HG03571 (cell line): Measurements from ENCODE around the gene DNASE1L2.
"Not testable (repeated sequence)": the region's sequence is repeated elsewhere in the genome, so short reads cannot be mapped to it uniquely, and the experiment has no call there.

ENCODE experiments used
- ATAC-seq: cut with Tn5 transposase; IDR thresholded peaks from one replicate; pipeline ENCODE4 v1.9.1; 2021; ENCODE audit not compliant: unreplicated experiment

The DNASE1L2 gene

DNA sequence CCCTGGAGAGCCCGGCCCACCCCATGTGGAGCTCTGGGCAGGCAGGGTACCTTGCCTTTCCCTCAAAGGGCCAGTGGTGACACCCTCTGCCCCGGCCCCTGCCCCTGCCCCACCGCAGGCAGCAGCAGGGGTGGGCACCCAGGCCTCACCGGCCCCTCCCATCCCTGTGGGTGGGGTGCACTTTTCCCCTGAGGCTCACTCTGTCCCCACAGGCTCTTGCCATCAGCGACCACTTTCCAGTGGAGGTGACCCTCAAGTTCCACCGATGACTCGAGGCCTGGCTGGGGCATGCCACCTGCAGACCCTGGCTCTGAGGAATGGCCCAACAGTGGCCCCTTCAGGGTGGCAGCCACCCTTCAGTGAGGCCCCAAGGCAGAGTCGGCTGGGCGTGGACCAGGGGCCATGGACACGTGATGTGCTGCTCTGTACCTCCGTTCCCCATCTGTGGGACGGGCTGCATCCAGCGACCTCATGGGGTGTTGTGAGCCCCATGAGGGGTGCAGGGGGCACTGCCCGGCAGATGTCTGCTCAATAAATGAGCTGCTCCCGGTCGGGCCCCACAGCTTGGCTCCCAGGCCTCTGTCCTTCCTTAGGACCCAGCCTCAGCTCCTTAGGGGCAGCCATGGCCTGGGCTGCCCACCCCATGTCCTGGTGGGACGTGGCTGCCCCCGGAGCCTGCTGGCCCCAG lies 2.0 kb downstream of the DNASE1L2 start:
- ATAC-seq: no peak

DNA sequence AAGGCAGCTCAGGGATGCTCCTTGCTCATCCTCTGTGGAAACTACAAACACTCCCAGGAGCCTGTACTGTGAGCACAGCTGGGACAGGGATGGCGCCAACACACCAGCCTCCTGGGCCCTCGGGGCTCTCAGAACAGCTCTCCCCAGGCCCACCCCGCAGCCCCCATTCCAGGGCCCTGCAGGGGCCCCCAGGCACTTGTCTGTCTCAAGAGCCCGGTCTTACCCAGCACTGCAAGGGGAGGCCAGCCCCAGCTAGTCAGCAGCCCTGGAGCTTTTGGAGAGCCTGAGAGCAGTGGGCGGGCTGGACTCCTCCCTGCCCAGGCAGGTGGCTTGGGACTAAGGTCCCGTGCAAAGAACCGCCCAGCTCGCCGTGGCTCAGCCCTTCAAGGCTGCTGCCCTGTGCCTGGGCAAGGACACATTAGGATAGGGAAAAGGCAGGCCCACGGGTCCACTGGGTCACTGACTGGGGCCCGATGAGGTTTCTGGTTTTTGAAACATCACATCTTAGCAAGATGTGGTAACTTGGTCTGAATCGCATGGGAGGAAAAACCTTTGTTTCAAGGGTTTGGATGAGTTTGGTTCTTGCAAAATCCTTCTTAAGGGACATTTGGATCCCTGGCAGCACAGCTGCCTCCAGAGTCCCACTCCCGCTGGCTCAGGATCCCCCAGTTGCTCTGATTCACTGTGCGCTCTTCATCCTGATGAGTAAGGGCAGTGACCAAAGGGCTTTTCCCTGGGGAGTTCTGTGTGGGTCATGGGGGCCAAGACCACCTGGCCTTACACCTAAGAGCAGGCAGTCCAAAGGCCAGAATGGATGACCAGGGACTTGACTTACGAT lies 2.8 kb downstream of the DNASE1L2 start:
- no peak for ATAC-seq

DNA sequence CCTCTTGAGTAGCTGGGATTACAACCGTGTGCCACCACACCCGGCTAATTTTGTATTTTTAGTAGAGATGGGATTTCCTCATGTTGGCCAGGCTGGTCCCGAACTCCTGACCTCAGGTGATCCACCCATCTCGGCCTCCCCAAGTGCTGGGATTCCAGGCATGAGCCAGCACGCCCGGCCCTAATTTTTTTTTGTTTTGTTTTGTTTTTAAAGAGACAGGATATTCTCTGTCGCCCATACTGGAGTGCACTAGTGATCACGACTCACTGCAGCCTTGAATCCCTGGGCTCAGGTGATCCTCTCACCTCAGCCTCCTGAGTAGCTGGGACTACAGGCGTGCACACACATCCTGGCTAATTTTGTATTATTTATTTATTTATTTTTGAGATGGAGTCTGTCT lies 4.1 kb downstream of the DNASE1L2 start:
- ATAC-seq: not testable (repeated sequence)

DNA sequence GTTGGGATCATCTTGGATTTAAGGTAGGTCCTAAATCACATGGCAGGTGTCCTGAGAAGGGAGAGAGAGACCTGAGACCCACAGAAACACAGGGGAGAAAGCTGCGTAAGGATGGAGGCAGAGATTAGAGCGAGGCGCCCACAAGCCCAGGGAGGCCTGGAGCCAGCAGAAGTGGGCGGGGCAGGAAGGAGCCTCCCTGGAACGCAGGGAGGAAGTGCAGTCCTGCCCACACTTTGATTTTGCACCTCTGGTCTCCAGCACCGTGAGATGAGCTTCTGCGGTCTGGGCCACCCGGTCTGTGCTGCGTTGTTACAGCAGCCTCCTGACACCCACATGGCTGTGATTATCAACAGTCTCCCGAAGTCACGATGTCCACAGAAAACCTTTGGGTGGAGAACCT lies 6.4 kb downstream of the DNASE1L2 start:
- no peak for ATAC-seq

DNA sequence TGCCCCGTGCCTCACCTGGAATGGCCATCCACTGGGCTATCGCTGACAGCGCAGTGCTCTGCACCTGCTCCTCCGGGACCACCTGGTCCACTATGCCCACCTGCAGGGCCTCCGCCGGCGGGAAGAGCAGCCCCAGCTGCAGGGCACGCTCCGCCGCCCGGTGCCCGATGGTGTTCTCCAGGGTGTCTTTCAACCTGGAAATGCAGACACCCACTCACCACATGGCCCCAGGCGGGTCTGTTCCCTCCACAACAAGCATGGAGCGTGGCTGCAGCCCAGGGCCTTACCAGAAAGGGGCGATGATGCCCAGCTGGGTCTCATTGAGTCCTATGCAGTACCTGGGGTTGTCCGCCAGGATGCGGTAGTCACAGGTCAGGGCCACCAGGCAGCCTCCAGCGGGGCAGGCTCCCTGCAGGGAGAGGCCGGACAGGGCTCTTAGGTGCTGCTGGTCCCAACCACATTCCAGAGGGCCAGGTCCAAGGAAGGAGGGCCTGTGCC lies 6.8 kb downstream of the DNASE1L2 start:
- ATAC-seq: no peak

DNA sequence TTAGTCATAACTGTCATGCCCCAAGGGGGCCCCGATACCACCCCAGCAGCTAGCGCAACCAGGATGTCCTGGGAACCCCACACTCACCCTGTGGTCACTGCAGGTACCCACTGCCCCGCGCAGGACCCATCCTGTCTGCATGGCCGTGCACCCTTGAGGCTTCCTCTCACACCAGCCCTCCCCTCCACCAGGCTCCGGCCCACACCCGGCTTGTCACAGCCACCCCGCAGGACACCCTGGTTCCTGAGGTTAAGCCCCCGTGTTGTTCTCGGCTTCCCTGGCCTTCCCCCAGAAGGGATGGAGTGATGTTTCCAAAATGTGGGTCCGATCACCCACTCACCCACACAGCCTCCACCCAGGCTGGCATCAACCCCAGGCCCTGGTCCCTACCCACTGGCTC lies 7.5 kb downstream of the DNASE1L2 start:
- no peak for ATAC-seq

DNA sequence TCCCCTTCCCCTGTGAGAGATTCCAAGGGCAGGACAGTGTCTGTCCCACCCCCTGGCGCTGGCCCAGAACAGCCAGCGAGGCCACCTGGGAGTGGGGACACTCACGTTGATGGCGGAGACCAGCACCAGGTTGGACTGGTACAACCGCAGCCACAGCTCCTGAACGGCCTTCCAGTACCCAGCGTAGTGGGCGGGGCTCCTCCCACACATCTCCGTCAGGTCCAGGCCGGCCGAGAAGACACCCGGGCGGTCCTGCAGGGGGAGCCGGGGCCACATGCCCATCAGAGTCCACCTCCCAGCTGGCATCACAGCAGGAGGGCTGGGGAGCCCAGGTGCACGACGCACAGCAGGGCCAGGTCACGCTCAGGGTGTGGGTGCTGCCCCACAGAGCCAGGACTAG lies 8.1 kb downstream of the DNASE1L2 start:
- no peak for ATAC-seq

DNA sequence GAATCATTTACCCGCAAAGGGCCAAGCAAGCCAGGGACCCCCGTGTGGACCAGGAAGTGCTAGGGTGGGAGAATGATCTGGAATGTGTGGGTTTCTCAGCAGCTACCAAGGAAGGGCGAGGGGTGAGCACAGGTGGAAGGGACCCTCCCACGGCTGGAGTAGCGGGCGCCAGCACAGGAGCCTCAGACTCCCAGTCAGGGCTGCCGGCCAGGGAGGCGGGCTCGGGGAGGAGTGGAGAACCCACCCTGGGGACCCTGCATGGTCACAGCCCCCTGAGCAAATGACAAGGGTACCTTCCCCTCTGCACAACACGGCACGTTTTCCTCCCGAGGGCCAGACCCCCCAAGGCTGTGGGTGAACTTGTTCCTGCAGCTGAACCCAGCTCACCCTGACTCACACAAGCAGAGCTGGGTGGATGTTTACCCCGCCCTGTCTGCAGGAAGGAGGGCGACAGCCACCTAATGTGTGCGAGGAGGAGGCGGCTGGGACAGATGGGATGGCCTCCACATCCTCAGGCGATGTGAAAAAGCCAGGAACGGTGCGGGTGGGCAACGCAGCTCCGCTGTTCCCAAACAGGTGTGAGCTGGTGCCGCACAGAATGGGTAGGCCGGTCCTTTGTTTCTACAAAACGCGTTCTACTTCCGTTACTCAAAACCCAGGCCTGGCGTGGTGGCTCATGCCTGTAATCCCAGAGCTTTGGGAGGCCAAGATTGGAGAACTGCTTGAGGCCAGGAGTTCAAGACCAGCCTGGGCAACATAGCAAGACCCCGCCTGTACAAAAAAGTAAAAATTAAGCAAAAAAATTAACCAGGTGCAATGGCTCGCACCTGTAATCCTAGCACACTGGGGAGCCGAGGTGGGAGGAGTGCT lies 8.9 kb downstream of the DNASE1L2 start:
- ATAC-seq: no peak

DNA sequence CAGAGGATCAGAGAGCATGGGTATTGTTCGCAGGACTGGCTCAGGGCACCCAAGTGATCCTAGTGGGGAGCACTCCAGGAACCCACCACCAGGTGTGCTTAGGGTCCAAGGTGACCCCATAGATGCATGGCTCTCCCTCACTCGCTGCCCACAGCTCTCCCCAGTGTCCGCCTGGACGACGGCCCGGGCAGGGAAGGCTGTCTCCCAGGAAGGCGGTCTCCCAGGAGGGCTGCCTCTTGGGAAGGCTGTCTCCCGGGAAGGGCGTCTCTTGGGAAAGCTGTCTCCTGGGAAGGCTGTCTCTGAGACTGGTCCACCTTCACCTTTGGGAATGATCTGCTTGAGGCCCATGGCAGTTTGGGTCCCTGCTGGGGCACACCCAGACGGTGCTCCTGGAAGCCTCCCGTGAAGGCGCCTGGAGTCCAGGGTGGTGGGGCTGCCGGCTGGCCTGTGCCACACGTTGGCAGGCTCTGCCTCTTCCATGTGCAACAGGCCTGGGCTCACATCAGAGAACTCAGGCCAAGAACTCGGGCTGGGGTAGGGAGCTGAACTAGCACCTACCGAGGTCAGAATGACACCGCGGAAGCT lies 10.1 kb downstream of the DNASE1L2 start:
- ATAC-seq: no peak

DNA sequence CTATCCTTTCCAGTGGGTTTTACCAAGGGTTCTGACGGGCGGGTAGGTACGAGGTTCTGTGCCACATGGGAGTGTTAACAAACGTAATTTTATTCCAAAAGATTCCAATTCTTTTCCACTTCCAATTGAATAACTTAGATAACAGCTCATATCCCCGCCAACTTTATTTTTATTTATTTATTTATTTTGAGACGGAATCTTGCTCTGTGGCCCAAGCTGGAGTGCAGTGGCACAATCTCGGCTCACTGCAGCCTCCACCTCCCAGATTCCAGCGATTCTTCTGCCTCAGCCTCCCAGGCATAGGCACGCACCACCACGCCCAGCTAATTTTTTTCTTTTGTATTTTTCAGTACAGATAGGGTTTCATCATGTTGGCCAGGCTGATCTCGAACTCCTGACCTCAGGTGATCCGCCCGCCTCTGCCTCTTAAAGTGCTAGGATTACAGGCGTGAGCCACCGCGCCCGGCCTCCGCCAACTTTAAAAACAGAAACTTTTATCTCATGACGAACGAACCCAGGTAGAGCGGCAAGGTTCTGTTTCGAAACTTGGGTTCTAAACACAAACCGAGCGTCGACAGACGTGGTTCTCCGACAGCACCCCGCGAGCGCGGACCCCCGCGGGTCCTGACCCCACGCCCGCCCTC lies 14.5 kb downstream of the DNASE1L2 start:
- ATAC-seq: no peak

DNA sequence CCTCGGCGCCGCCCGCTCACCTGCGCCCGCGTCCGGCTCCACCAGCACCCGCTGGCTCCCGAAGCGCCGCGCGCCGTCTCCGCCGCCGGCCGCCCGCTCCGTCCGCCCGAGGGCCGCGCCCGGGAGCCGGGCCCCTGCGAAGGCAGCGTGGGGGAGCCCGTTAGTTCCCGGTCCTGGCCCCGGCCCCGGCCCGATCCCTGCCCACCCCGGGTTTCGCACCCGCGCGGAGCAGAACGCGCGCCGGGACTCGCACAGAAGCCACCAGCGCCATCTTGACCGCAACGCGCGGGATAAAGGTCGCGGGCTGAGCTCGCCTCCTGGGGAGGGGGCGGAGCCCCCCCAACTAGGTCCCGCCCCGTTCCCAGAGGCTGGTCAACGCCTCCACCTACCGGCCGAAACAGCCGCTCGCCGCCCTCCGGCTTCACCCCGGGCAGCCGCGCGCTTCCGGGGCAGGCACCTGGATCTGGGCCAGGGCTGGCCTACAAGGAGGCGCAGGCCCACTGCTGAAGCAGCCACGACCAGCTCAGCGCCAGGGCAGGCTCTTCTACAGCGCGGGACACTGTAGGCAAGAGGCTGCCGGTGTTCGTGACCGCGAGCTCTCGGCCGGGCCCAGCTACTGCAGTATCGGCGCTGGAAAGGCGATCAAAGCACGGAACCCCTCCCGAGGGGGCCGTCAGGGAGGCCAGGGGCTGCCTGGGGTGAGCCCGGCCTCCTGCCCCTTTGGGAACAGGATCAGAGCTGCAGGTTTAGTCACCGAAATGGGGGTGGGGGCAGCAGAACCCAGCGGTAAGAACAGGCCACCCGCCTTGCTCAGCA lies 15.3 kb downstream of the DNASE1L2 start, which contains the start of gene ECI1:
Gene ECI1 (minus strand): TSS at position 292 of the 816 bp plus-strand sequence. CDS start 21 bp downstream, at position 271.
- ATAC-seq: peak; percentile 83

DNA sequence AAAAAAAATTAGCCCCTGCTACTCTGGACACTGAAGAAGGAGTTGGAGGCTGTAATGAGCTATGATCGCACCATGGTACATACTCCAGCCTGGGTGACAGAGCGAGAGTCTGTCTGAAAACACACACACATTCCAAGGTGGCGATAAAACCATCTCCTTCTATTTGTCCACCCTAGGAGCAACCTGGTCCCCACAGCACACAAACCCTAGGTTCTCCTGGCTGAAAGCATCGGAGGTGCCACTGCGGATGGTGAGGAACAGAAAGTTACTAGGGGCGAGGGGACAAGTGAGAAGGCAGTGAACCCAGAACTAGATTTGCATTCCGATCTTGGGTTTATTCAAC lies 16.5 kb downstream of the DNASE1L2 start:
- no peak for ATAC-seq

DNA sequence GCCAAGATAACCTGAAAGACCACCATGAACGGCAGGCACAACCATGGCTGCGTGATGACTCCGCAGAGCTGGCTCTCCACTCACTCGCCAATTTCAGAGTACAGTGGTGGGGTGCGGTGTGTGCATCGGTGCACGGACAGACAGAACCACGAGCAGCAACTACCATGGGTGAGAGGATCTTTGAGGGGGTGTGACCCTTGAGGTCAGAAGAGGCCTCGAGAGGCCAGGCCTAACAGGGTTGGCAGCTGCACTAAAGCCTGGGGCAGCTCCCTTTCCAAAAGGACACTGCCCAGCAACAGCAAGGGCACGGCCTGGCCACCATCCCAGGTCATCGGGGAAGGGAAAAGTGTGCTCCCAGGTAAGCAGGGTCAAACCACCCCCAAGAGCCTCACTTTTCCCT lies 17.0 kb downstream of the DNASE1L2 start:
- no peak for ATAC-seq

DNA sequence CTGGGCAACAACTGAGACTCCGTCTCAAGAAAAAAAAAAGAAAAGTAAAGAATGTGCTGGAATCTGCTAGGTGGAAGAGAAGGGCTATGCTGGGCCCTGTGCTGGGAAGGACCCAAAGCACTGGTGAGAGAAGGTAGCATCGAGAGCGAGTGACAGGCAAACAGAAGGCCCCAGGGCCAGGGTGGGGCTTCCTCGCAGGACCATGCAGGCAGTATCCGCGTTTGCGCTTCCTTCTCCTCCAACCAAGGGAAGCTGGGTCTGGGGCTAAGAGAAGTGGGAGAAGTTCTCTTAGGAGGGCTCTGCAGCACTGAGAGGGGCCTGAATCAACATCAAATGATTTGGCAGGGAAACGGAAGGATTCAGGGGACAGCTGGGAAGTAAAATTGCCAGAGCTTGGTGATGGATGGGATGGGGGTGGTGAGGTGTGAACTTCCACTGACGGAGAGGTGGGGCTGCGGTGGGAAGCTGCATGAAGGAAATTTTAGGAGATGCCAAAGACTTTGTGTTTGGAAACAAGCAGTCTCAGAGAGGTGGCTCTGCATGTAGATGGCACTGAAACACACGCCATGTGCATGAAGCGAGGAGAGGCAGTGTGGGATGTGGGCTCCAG lies 20.4 kb downstream of the DNASE1L2 start:
- no peak for ATAC-seq

DNA sequence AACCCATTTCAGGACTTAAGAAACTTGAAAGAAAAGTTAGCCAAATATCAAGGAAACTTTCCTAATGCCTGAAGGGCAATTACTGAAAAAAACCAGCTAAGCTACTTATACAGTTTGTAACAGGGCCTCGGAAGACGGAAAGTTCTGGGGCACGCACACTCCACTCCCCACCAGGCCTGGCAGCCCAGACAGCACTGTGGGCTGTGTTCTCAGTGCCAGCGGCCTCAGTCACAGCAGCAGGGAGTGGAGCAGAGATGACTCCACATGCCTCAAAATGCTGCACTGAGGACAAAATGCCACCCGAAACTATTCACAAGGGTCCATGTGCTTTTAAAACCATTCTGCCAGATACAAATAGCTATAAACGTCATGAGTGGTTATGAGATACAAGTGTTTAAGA lies 21.5 kb downstream of the DNASE1L2 start:
- ATAC-seq: no peak

DNA sequence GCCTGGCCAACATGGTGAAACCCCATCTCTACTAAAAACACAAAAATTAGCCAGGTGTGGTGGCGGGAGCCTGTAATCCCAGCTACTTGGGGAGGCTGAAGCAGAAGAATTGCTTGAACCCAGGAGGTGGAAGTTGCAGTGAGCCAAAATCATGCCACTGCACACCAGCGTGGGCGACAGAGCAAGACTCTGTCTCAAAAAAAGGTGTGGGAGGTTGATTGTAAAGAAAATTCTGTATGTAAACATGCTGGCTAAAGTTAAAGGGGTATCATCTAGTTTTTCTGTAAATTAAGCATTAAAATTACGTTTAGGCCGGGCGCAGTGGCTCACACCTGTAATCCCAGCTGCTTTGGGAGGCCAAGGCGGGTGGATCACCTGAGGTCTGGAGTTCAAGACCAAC lies 22.3 kb downstream of the DNASE1L2 start:
- not testable (repeated sequence) for ATAC-seq

DNA sequence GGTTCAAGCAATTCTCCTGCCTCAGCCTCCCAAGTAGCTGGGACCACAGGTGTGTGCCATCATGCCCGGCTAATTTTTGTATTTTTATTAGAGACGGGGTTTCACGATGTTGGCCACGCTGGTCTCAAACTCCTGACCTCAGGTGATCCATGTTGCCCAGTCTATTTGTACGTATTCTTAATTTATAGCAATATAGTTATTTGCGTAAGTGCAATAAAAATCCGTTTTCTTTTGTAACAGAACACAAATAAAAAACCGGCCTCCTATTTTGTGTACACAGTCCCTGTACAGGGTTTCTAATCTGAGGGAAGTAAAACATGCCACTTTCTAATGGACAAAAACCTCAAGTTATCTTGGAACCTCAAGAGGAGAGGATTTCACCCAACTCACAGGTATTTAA lies 24.0 kb downstream of the DNASE1L2 start:
- no peak for ATAC-seq

DNA sequence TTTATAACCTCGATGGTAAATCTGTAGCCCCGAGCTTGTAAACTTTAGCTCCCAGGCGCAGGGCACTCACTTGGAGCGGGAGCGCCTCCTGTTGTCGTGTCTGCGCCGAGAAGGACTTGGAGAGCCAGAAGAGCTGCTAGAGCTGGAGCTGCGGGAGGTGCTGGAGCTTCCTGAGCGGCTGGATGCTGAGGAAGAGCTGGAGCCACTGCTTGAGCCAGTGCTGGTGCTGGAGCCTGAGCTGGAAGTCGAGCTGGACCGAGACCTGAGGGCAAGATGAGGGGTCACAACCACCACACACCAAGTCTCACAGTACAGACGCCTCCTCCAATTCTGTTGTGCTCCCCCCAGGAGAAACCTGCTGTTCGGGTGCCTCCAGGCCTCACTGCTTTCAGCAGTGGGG lies 26.8 kb downstream of the DNASE1L2 start:
- not testable (repeated sequence) for ATAC-seq

DNA sequence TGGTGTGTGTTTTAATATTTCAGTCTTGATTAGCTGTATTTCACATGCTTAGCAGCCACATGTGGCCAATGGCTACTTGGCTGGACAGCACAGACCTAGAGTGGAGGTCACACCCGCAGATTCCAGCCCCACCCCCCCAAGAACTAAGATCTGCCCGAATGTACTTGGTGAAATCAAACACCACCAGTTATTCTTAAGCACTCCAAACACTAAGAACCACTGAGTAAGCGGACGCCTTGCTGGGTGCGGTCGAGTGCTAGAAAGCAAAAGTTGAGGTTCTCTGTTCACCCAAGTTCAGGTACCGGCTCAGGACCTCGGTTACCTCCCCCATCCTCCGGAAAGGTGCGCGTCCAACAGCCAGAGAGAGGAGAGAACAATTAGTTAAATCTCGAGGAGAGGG lies 30.6 kb downstream of the DNASE1L2 start:
- ATAC-seq: not testable (repeated sequence)
